Measurements from ENCODE around the gene BCORL1. TPM values are rescaled to one million over a fixed set of nuclear protein-coding genes. Genes with fewer than 3 reads are reported as not detected.
A peak's percentile ranks its signal among the peaks of the same experiment; 100 is the strongest.

The BCORL1 gene
- total RNA-seq, 1 experiment from 2014 or later, result 1.7 TPM

DNA sequence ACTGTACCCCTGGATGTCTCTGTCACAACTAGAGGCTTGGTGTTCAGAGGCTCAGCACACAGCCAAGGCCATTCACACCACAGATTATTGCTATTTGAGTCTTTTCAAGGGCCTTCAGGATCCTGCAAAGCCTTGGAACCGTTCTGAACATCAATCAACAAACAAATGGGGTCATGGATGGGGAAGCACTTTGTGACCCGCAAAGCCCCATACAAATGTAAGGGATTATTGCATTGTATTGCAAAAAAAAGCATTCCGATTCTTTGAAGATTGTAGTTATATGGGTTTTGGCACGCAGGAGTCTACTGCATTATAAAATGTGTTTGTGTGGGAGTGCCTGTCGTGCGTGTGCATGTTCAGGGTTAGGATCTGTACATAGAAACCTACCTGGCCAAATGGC, 17.3 kb upstream of the BCORL1 start:
- DNase-seq (ENCODE audit: low spot score), result no peak

GRCh38 chrX:129968968-129969367, 13.5 kb upstream of the BCORL1 start:
- no peak for DNase-seq (ENCODE audit: low spot score)

- DNase-seq (ENCODE audit: low spot score), result no peak
Measured at GRCh38 chrX:129976441-129976840, 6.0 kb upstream of the BCORL1 start.

DNA sequence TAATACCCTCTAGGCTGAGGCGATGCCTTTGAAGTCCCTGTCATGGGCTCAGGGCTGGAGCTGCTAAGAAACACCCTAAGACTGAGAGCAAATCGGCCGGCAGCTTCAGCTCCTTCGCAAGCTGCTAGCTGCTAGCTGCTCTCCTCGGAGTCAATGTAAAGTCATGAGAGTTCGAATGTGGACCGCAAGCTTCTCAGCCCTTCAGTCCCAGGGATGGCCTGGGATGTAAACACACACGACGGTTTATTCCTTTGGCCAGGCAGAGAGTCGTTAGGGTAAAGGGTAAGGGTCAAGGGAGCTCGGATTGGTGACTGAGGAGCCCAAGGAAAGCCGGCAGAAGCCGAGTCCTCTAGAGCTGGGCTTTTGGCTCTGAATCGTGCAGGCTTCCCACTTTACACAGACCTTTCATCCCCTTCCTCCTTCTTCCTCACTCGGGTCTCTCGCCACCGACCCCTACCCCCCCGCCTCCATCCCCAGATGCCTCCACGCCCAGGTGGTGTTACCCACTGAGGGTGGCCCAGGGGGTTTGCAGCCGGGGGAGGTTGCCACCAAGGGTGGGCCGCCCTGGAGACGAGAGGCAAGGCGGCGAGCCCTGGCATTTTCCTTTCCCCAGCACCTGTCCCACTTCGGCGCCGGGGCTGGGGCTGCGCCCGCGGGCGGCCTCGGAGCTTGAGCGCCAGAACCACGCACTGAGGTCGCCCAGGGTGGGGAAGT, 3.1 kb upstream of the BCORL1 start:
- no peak for DNase-seq (ENCODE audit: low spot score)

GRCh38 chrX:129980001-129980401, 2.4 kb upstream of the BCORL1 start:
- no peak for DNase-seq (ENCODE audit: low spot score)

- no peak for DNase-seq (ENCODE audit: low spot score)
Measured at GRCh38 chrX:129980540-129981199, 1.8 kb upstream of the BCORL1 start.

DNA sequence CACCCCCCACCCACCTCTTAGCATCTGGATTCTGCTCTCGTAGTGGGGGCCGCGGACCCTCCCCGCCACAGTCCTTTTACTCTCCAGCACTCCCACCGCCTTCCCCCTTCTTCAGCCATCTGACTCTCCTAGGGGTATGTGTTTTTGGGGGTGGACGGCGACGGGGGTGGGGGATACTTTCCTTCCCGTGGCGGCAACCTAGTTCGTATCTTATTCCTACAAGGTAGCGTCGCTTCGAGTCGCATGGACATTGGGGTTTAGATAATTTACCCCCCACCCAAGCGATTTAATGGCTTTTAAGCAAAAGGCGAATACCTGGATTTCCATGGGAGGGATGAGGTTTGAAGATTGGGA, 1.3 kb upstream of the BCORL1 start:
- no peak for DNase-seq (ENCODE audit: low spot score)

GRCh38 chrX:129981752-129982299, 609 bp upstream of the BCORL1 start:
- no peak for DNase-seq (ENCODE audit: low spot score)

DNA sequence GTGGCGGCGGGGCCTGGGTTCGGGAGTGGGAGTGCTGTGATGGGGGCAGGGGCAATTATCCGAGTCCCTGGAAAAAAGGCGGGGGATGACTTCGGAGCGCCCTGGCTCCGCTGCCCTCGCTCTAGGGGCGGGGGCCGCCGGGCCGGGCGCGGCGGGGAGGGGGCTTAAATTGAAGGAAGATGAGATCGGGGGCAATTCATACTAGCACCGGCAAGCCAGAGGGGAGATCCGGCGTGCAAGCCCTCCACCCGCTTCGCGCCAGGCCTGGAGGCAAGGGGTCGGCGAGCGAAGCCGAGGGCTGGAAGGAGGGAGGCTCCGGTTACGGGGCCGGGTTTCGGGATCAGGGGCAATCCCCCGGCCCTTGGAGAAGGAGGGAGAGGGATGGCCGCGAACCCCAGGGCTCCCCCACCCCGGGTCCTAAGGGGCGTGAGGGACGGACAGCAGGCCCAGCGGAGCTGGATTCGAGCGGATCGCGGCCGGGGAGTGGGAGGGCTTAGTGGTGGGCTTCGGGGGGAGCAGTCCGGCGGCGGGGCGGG, 1.2 kb downstream of the BCORL1 start:
- DNase-seq (ENCODE audit: low spot score), result peak; percentile 8

DNA sequence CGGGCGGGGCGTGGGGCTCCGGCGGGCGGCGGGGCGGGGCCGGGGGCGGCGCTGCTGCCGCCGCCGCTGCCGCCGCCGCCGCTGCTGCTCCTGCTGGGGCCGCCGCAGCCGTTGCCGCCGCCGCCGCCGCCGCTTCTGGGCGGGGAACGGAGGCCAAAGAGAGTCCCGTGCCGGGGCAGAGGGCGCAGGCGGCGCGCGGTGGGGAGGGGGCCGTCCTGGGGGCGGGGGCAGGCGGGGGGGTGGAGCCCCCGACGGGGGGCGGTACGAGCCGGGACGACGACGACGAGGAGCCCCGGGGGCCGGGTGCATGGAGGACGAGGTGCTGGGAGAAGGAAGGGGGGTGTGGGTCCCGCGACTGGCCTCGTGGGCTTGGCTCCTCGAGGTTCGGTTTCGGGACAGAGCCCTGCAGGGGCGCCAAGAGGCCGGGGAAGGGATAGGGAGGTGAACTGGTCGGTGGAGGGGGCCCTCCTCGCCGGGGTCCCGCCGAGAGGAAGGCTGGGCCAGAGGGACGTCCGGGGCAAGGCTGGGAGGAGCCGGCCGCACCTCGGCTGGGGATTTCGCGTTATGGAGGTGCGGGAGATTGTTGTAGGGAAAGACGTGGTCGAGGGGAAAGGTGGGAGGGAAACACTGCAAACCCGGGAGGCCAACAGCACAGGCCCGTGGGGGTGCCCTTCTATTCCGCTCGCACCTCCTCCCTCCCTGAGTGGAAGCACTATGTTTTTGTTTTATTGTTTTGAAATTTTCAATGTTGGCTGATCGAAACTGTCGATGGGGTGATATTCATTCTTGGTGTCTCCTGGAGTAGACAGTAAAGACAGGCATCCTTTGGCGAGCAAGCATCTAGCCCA, 1.9 kb downstream of the BCORL1 start:
- DNase-seq (ENCODE audit: low spot score), result no peak

DNA sequence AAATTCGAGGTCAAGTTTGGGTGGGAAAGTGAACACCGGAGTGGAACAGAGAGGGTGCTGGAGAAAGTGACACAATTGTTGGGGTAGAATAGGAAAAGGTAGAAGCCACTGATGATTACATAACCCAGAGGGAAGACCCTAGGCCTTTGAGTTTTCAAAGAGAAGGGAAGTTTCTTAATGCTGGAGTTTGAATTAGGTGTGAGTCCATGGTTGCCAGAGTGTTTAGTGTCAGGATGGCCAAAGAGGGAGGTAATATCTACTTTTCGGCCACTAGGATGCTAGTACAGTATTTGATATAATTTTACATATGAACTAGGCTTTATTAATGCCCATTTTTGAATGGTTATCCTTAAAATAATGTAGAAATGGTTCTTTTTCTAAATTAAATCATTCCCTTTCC, 5.4 kb downstream of the BCORL1 start:
- no peak for DNase-seq (ENCODE audit: low spot score)

DNA sequence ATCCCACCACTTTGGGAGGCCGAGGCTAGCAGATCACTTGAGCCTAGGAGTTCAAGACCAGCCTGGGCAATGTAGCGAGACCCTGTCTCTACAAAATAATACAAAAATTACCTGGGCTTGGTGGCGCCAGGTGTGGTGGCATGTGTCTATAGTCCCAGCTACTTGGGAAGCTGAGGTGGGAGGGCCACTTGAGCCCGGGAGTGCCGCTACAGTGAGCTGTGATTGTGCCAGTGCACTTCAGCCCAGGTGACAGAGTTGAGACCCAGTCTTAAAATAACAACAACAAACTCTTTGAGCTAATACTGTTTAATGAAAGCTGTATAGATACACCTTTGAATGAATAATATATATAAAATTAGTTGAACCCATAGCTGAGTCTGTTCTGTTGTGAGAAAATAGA, 9.7 kb downstream of the BCORL1 start:
- DNase-seq (ENCODE audit: low spot score), result no peak

DNA sequence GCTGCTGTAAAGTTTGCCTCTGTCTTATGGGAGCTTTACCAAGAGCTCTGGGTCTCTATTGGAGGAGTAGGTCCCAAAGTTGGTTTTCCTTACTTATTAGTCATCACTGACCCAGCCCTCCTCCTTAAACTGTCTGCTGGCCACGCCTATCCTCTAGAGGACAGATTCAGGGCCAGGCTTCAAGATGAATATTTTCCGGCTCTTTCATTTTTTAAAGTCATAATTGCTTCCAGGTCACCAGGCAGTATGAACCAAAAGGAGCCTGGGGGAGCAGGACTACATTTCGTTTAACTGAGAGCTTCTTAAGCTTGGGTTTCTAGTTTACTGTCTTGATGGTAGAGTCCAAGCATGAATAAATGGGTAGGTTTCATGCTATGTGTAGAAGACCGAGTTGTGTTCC, 13.7 kb downstream of the BCORL1 start:
- DNase-seq (ENCODE audit: low spot score), result no peak

GRCh38 chrX:129997086-129997485, 14.7 kb downstream of the BCORL1 start:
- no peak for DNase-seq (ENCODE audit: low spot score)

DNA sequence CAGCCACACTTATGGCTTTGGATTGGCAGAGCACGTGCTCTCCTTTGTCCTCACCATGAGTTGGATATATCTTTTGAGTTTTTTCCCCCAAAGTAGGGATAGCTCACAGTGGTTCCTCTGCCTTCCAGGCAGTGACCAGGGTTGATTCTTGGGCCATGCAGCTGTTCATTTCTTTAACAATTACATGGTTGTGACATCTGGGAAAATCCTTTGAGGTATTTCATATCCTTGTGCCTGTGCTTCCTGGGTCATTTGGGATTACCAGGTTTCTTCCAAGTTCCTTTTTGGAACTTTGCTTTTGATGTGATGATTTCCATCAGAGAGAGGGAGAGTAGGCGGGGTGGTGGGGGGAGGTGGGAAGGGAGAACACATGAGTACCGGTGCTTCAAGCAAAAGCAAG, 15.6 kb downstream of the BCORL1 start:
- no peak for DNase-seq (ENCODE audit: low spot score)

DNA sequence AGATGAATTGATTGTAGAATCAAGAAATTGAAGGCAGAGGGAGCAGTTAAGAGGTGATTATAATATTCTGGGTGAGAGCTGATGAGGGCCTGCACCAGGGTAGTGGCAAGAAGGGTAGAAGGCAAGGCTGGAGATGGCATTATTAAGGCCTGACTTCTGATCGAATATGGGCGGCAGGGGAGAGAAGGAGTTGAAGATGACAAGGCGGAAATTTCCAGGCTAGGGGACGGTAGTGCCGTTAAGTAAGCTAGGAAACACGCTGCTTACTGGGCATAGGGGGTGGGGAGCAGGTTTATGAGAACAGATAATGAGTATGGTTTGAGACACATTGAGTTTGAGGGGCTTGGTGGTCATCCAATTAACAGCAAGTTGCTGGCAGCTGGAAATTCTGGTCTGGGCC, 19.5 kb downstream of the BCORL1 start:
- DNase-seq (ENCODE audit: low spot score), result no peak

- no peak for DNase-seq (ENCODE audit: low spot score)
Measured at GRCh38 chrX:130002541-130002940, 20.1 kb downstream of the BCORL1 start.

- DNase-seq (ENCODE audit: low spot score), result no peak
Measured at GRCh38 chrX:130005089-130005807, 22.8 kb downstream of the BCORL1 start.

- no peak for DNase-seq (ENCODE audit: low spot score)
Measured at GRCh38 chrX:130009658-130010223, 27.3 kb downstream of the BCORL1 start.

DNA sequence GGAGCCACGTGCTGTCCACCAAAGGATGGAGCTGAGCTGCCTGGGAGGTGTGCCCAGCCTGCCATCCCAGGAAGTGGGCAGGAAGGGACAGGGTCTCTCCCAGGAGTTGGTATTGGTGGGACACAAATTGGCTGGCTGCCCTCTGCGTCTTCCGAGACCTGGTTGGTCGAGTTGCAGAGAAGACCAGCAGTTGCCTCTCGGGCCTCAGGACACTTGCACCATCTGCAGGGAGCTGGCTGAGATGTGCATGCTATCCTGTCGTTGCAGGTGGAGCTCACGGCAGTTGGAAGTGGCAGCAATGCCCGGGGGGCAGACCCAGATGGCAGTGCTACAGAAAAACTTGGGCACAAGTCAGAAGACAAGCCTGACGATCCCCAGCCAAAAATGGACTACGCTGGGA, 30.2 kb downstream of the BCORL1 start:
- no peak for DNase-seq (ENCODE audit: low spot score)

DNA sequence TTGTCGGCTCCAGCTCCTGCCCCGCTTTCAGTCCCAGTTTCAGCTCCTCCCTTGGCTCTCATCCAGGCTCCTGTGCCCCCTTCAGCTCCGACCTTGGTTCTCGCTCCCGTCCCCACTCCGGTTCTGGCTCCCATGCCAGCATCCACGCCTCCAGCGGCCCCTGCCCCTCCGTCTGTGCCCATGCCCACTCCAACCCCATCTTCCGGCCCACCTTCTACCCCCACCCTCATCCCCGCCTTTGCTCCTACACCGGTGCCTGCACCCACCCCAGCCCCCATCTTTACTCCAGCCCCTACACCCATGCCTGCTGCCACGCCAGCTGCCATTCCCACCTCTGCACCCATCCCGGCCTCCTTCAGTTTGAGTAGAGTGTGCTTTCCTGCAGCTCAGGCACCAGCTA, 31.2 kb downstream of the BCORL1 start:
- DNase-seq (ENCODE audit: low spot score), result no peak
